Measurements from ENCODE around the gene THRSP. TPM values are rescaled to one million over a fixed set of nuclear protein-coding genes. Genes with fewer than 3 reads are reported as not detected.
"Not testable (repeated sequence)": the region's sequence is repeated elsewhere in the genome, so short reads cannot be mapped to it uniquely, and the experiment has no call there.

The THRSP gene
- total RNA-seq, 2 donors from 2014 or later, result not detected

GRCh38 chr11:78036313-78036712, 27.3 kb upstream of the THRSP start:
- Mint-ChIP-seq H3K9me3 (no peaks in the 10 kb centered on the region), H3K27ac (no peak overlapping the region), H3K36me3 (no peaks in the 10 kb centered on the region)
- DNase-seq (ENCODE audit: low spot score in 2 of 2) (no peak), ATAC-seq (no peak)

GRCh38 chr11:78037056-78037455, 26.6 kb upstream of the THRSP start:
- no peak for DNase-seq (ENCODE audit: low spot score in 2 of 2)
- Mint-ChIP-seq H3K36me3 (no peaks in the 10 kb centered on the region), H3K27ac (peak overlapping the region in 1 of 2 donors; percentile 47), H3K9me3 (no peaks in the 10 kb centered on the region)
- no peak for ATAC-seq

- no peak for DNase-seq (ENCODE audit: low spot score in 2 of 2)
- no peak for ATAC-seq
- no peaks in the 10 kb centered on the region for H3K36me3 Mint-ChIP-seq
- no peak overlapping the region for H3K27ac Mint-ChIP-seq
- H3K9me3 Mint-ChIP-seq, result no peaks in the 10 kb centered on the region
These were observed 25.6 kb upstream of the THRSP start for GRCh38 chr11:78037825-78038620.

- DNase-seq (ENCODE audit: low spot score in 2 of 2) (no peak), ATAC-seq (no peak)
- H3K9me3 Mint-ChIP-seq, result no peaks in the 10 kb centered on the region
- H3K36me3 Mint-ChIP-seq, result no peaks in the 10 kb centered on the region
- no peak overlapping the region for H3K27ac Mint-ChIP-seq
These were observed 24.9 kb upstream of the THRSP start for GRCh38 chr11:78038697-78039313.

GRCh38 chr11:78039391-78039918, 24.2 kb upstream of the THRSP start:
- ATAC-seq (peak; percentile 54 to 63), DNase-seq (ENCODE audit: low spot score in 2 of 2) (no peak)
- Mint-ChIP-seq H3K36me3 (no peaks in the 10 kb centered on the region), H3K9me3 (no peaks in the 10 kb centered on the region), H3K27ac (peak overlapping the region; percentile 58 to 92)

- ATAC-seq (peak; percentile 76 to 85), DNase-seq (ENCODE audit: low spot score in 2 of 2) (peak; percentile 27 to 61)
- H3K9me3 Mint-ChIP-seq, result no peaks in the 10 kb centered on the region
- no peaks in the 10 kb centered on the region for H3K36me3 Mint-ChIP-seq
- H3K27ac Mint-ChIP-seq, result peak overlapping the region; percentile 58 to 92
These were observed 23.6 kb upstream of the THRSP start for GRCh38 chr11:78039919-78040671.

GRCh38 chr11:78040691-78041379, 22.8 kb upstream of the THRSP start:
- Mint-ChIP-seq H3K9me3 (no peaks in the 10 kb centered on the region), H3K27ac (peak overlapping the region in 1 of 2 donors; percentile 92), H3K36me3 (no peaks in the 10 kb centered on the region)
- ATAC-seq (no peak), DNase-seq (ENCODE audit: low spot score in 2 of 2) (no peak)

GRCh38 chr11:78041380-78041719, 22.3 kb upstream of the THRSP start:
- H3K36me3 Mint-ChIP-seq; ATAC-seq; DNase-seq (ENCODE audit: low spot score in 2 of 2); H3K9me3 Mint-ChIP-seq: not testable (repeated sequence)
- H3K27ac Mint-ChIP-seq, result peak overlapping the region in 1 of 2 donors; percentile 69

GRCh38 chr11:78041843-78042440, 21.7 kb upstream of the THRSP start:
- Mint-ChIP-seq H3K9me3 (no peaks in the 10 kb centered on the region), H3K36me3 (no peaks in the 10 kb centered on the region), H3K27ac (peak overlapping the region in 1 of 2 donors; percentile 69)
- ATAC-seq (no peak), DNase-seq (ENCODE audit: low spot score in 2 of 2) (no peak)

GRCh38 chr11:78044706-78045105, 19.0 kb upstream of the THRSP start:
- Mint-ChIP-seq H3K9me3 (no peaks in the 10 kb centered on the region), H3K27ac (no peak overlapping the region), H3K36me3 (no peaks in the 10 kb centered on the region)
- ATAC-seq (no peak), DNase-seq (ENCODE audit: low spot score in 2 of 2) (no peak)

GRCh38 chr11:78045851-78046485, 17.7 kb upstream of the THRSP start:
- no peaks in the 10 kb centered on the region for H3K9me3 Mint-ChIP-seq
- no peaks in the 10 kb centered on the region for H3K36me3 Mint-ChIP-seq
- H3K27ac Mint-ChIP-seq, result no peak overlapping the region
- peak; percentile 78 to 95 for DNase-seq (ENCODE audit: low spot score in 2 of 2)
- ATAC-seq, result peak; percentile 97 to 98

- Mint-ChIP-seq H3K9me3 (no peaks in the 10 kb centered on the region), H3K27ac (no peak overlapping the region), H3K36me3 (no peaks in the 10 kb centered on the region)
- ATAC-seq (peak in 1 of 2 donors; percentile 28), DNase-seq (ENCODE audit: low spot score in 2 of 2) (no peak)
These were observed 17.2 kb upstream of the THRSP start for GRCh38 chr11:78046486-78046854.

- no peaks in the 10 kb centered on the region for H3K36me3 Mint-ChIP-seq
- H3K9me3 Mint-ChIP-seq, result no peaks in the 10 kb centered on the region
These were observed 15.1 kb upstream of the THRSP start for GRCh38 chr11:78048561-78048960.

GRCh38 chr11:78049348-78049747, 14.3 kb upstream of the THRSP start:
- ATAC-seq, result no peak
- H3K36me3 Mint-ChIP-seq, result no peaks in the 10 kb centered on the region

More at GRCh38 chr11:78048561-78048960, 15.1 kb upstream of the THRSP start:
- no peak for DNase-seq (ENCODE audit: low spot score in 2 of 2)
- H3K27ac Mint-ChIP-seq, result no peak overlapping the region
- ATAC-seq, result no peak

GRCh38 chr11:78050964-78051831, 12.5 kb upstream of the THRSP start:
- DNase-seq (ENCODE audit: low spot score in 2 of 2), result no peak
- H3K9me3 Mint-ChIP-seq, result no peaks in the 10 kb centered on the region
- ATAC-seq, result no peak
- H3K36me3 Mint-ChIP-seq, result no peaks in the 10 kb centered on the region
- peak overlapping the region; percentile 41 to 87 for H3K27ac Mint-ChIP-seq

More at GRCh38 chr11:78049348-78049747, 14.3 kb upstream of the THRSP start:
- no peaks in the 10 kb centered on the region for H3K9me3 Mint-ChIP-seq
- no peak for DNase-seq (ENCODE audit: low spot score in 2 of 2)
- no peak overlapping the region for H3K27ac Mint-ChIP-seq

All from activated naive CD4-positive, alpha-beta T cell treated with anti-CD3 and anti-CD28 coated beads, Interleukin-2, amount 50 U/mL, for 72 hours (primary cell).